K562 (cell line): ENCODE data around the gene ZNF521. TPM values are rescaled to one million over a fixed set of nuclear protein-coding genes. Genes with fewer than 3 reads are reported as not detected.

ENCODE experiments used
- ATAC-seq: fragments of 200-7000 bp; cut with Tn5 transposase; 3 replicates; pipeline ENCODE4 v1.9.1; 2020; ENCODE audit warnings: moderate library complexity
- BruUV-seq: library from RNA; stranded (reverse); fragments of 400-500 nt; replicated peaks from 2 replicates; lab custom pipeline; 2021; lab: Mats Ljungman, UMichigan
- CTCF ChIA-PET: fragments of 300-600 bp; formaldehyde crosslinking; extraction: SDS; loops from one replicate; lab custom pipeline; 2021; ENCODE audit warnings: low intra/inter-chr PET ratio; lab: Yijun Ruan, JAX
- POLR2A ChIA-PET: fragments of 300-600, 350-650 bp; sonication (Branson Sonifier 250); formaldehyde crosslinking; extraction: SDS; loops from one replicate; lab custom pipeline; 2021; ENCODE audit warnings: antibody characterized with exemption, inconsistent platforms; lab: Yijun Ruan, JAX
- DNase-seq, 4 experiments: peaks; one replicate each; pipeline versions ENCODE4 v3.0.0 to v3.0.0-alpha.2; 2011 to 2018; ENCODE audit warnings: low spot score in 3 of 4, mixed read lengths in 3 of 4; ENCODE audit errors: extremely low read depth in 1 of 4
- FAIRE-seq: peaks from 2 replicates; lab custom pipeline; 2011; peaks lifted over from hg19 to GRCh38; lab: Jason Lieb, UNC
- H2AFZ ChIP-seq: 2 replicates; pipeline ENCODE4 v1.6.0; 2011; ENCODE audit warnings: low read depth, low read length, control low read depth, inconsistent platforms
- H3K27ac ChIP-seq: fragments of 200-600 bp; 3 replicates; pipeline ENCODE4 v1.8.0; 2011; ENCODE audit warnings: low read depth, mild to moderate bottlenecking, control low read depth, inconsistent platforms, low read length, moderate library complexity, mixed read lengths; ENCODE audit errors: extremely low read depth
- H3K27me3 ChIP-seq, 2 experiments: fragments of 300-600 bp in 1 of 2; 2 replicates in 1 of 2; 3 replicates in 1 of 2; pipeline versions ENCODE4 v1.6.0 to v1.8.0; 2011; ENCODE audit warnings: inconsistent platforms in 2 of 2, low read length in 2 of 2, mild to moderate bottlenecking in 1 of 2, mixed read lengths in 1 of 2, moderate library complexity in 1 of 2; ENCODE audit not compliant: control insufficient read depth in 2 of 2, insufficient read depth in 2 of 2
- H3K36me3 ChIP-seq: fragments of 300-600 bp; 3 replicates; pipeline ENCODE4 v1.8.0; 2011; ENCODE audit warnings: mild to moderate bottlenecking, low read length, inconsistent platforms; ENCODE audit not compliant: control insufficient read depth, insufficient read depth
- H3K4me1 ChIP-seq, 2 experiments: fragments of 200-600 bp in 1 of 2; replicated peaks in 1 of 2; 2 replicates in 1 of 2; 3 replicates in 1 of 2; pipeline versions ENCODE4 v1.5.1 to v1.8.0; 2011; ENCODE audit warnings: inconsistent platforms in 2 of 2, low read length in 2 of 2, mild to moderate bottlenecking in 1 of 2, mixed read lengths in 1 of 2, moderate library complexity in 1 of 2; ENCODE audit not compliant: control insufficient read depth in 2 of 2, insufficient read depth in 2 of 2
- H3K4me2 ChIP-seq: 2 replicates; pipeline ENCODE4 v1.6.1; 2011; ENCODE audit warnings: low read length, control low read depth, inconsistent platforms, mixed read lengths; ENCODE audit not compliant: insufficient read depth
- H3K4me3 ChIP-seq: fragments of 200-600 bp; sonication (generic), shearing (Covaris generic); 2 replicates; pipeline ENCODE4 v1.5.1; 2016; ENCODE audit warnings: control low read depth, inconsistent platforms
- H3K79me2 ChIP-seq: fragments of 200-600 bp; 3 replicates; pipeline ENCODE4 v1.8.0; 2011; ENCODE audit warnings: low read length, inconsistent platforms; ENCODE audit not compliant: control insufficient read depth, insufficient read depth
- H3K9ac ChIP-seq, 2 experiments: 2 replicates each; pipeline versions ENCODE4 v1.6.0 to v1.6.1; 2011; ENCODE audit warnings: low read depth in 2 of 2, low read length in 2 of 2, control low read depth in 1 of 2, inconsistent platforms in 1 of 2, mild to moderate bottlenecking in 1 of 2, mixed read lengths in 1 of 2; ENCODE audit not compliant: insufficient read depth in 1 of 2
- H3K9me1 ChIP-seq: one replicate; pipeline ENCODE4 v1.6.0; 2011; ENCODE audit warnings: inconsistent platforms, mild to moderate bottlenecking, low read length, moderate library complexity; ENCODE audit not compliant: control insufficient read depth, insufficient read depth
- H3K9me3 ChIP-seq: replicated peaks from 2 replicates; pipeline ENCODE4 v1.5.1; 2011; ENCODE audit warnings: low read depth, low read length, inconsistent platforms; ENCODE audit not compliant: control insufficient read depth, insufficient read depth
- H4K20me1 ChIP-seq: replicated peaks from 2 replicates; pipeline ENCODE4 v1.6.1; 2011; ENCODE audit warnings: low read length, inconsistent platforms, mixed read lengths; ENCODE audit not compliant: control insufficient read depth, insufficient read depth
- ELK1 ChIP-seq: sonication (generic); formaldehyde crosslinking; IDR thresholded peaks from 2 replicates; pipeline ENCODE4 v1.8.1; 2022; ENCODE audit warnings: missing genetic modification reagents
- FUS ChIP-seq: fragments of 200-400 bp; formaldehyde crosslinking; optimal IDR thresholded peaks from 2 replicates; pipeline ENCODE3; 2017; ENCODE audit warnings: low read depth, low read length
- L3MBTL2 ChIP-seq: fragments of 450-650 bp; IDR thresholded peaks from 2 replicates; pipeline ENCODE4 v1.6.1; 2016; ENCODE audit warnings: mild to moderate bottlenecking, moderate library complexity
- PTRF ChIP-seq: fragments of 450-650 bp; IDR thresholded peaks from 2 replicates; pipeline ENCODE4 v1.6.1; 2016; ENCODE audit warnings: mild to moderate bottlenecking, missing genetic modification characterization, missing compliant biosample characterization
- WGBS: fragments of 100-300 bp; shearing (Covaris generic); methylation state at CpG from one replicate; pipeline ENCODE4 v1.1.6; 2016; ENCODE audit warnings: low coverage, mixed read lengths; ENCODE audit not compliant: insufficient coverage; ENCODE audit errors: missing lambda C conversion rate; 5-methylcytosine and 5-hydroxymethylcytosine counted together
- in situ Hi-C: fragments of 300-500 bp; cut with MboI; formaldehyde crosslinking; loops from 4 replicates; pipeline ENCODE4 v1.15.0; 2018; ENCODE audit warnings: inconsistent platforms, mixed read lengths
- intact Hi-C: fragments of 100-400 bp; cut with micrococcal nuclease; formaldehyde crosslinking; loops from 2 replicates; pipeline ENCODE4 v1.14.2; 2022
- polyA plus RNA-seq, 8 experiments: library from polyadenylated mRNA; depleted of rRNA in 4 of 8; stranded (reverse) in 5 of 8; unstranded in 3 of 8; fragments of >200 nt; fragmentation: Nextera tagmentation in 2 of 8; fragmentation: Illumina TruSeq in 1 of 8; extraction: Ambion mirVana in 2 of 8; extraction: Trizol in 1 of 8; gene quantifications; 2 replicates each; pipeline versions ENCODE4 v1.2.1 to v1.2.3, GENCODE V29; 2011 to 2014; ENCODE audit warnings: inconsistent platforms in 1 of 8, missing spikeins in 1 of 8
- total RNA-seq, 7 experiments: library from RNA; depleted of rRNA in 6 of 7; stranded (reverse); fragments of >200 nt in 6 of 7; fragmentation: Illumina TruSeq in 2 of 7; extraction: Trizol in 2 of 7; gene quantifications; 2 replicates each; pipeline versions ENCODE4 v1.2.1 to v1.2.3, GENCODE V29; 2011 to 2021; ENCODE audit warnings: low replicate concordance in 1 of 7
- TF ChIP-seq, protein P1 (sequence below), 3 experiments: IDR thresholded peaks in 2 of 3; conservative IDR thresholded peaks in 1 of 3; 2 replicates each; pipeline ENCODE4 v1.5.1; 2011 to 2012; ENCODE audit warnings: low read length in 3 of 3, mild to moderate bottlenecking in 3 of 3, control low read depth in 2 of 3, improper control_type of control experiment in 1 of 3, inconsistent platforms in 1 of 3, low read depth in 1 of 3, mixed read lengths in 1 of 3, moderate library complexity in 1 of 3; ENCODE audit not compliant: insufficient read depth in 2 of 3

ZNF521 gene
- total and polyA plus RNA-seq, 9 of the 15 experiments (the other 6 are each of a cell fraction or from before 2014, with no cell fraction given) = 1.2 to 5.8 (median 1.6) TPM

DNA sequence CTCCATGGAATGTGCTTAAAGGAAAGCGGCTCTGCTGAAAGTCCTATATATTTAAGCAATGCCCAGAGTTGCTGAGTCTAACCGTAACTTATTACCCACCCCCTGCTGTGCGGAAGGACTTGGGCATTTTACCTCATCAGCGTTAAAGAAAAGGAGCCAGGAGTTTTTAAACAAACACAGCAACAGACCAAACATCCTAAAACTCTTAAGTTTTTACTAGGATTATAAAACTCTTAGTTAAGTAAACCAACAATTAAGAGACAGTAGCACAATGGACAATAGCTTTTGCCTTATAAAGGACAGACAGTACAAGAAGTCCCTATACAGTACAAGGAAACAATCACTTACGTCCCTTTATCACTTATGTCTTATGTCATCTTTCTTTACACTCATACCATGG lies 90.2 kb downstream of the ZNF521 start (continued):
- TF ChIP-seq ELK1 (CRISPR knock-in tag) (no peak), FUS (no peak), L3MBTL2 (no peak)

GRCh38 chr18:25256439-25256838 lies 95.5 kb downstream of the ZNF521 start:
- peak; percentile 35; the same call in 1 of the 3 replicates for ATAC-seq
- Histone ChIP-seq H3K9me3 (no peaks in the 10 kb centered on the region), H3K4me1 (no peaks in the 10 kb centered on the region), H3K79me2 (no peaks in the 10 kb centered on the region), H3K27me3 (no peaks in the 10 kb centered on the region), H3K4me3 (no peak overlapping the region), H3K36me3 (no peaks in the 10 kb centered on the region), H3K4me2 (no peak overlapping the region), H4K20me1 (no peaks in the 10 kb centered on the region), H3K9me1 (no peaks in the 10 kb centered on the region), H3K9ac (no peak overlapping the region), H2AFZ (no peak overlapping the region), H3K27ac (no peak overlapping the region)
- in situ Hi-C loops = no loop called here
- WGBS = 4% methylated on average over 4 of the region's 4 CpGs
- FAIRE-seq = no peak
- no TSS peak for BruUV-seq
- DNase-seq = no peak
- intact Hi-C loops = no loop called here
- ChIA-PET POLR2A (interaction anchor here (0.6 kb wide), 1 partner anchor 8 kb away, joined by 3 read pairs; no protein-coding TSS in a partner anchor), CTCF (no interaction called here)
- TF ChIP-seq, protein P1, sequence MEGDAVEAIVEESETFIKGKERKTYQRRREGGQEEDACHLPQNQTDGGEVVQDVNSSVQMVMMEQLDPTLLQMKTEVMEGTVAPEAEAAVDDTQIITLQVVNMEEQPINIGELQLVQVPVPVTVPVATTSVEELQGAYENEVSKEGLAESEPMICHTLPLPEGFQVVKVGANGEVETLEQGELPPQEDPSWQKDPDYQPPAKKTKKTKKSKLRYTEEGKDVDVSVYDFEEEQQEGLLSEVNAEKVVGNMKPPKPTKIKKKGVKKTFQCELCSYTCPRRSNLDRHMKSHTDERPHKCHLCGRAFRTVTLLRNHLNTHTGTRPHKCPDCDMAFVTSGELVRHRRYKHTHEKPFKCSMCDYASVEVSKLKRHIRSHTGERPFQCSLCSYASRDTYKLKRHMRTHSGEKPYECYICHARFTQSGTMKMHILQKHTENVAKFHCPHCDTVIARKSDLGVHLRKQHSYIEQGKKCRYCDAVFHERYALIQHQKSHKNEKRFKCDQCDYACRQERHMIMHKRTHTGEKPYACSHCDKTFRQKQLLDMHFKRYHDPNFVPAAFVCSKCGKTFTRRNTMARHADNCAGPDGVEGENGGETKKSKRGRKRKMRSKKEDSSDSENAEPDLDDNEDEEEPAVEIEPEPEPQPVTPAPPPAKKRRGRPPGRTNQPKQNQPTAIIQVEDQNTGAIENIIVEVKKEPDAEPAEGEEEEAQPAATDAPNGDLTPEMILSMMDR (IDR thresholded peaks at IDR 0.05 in 2 of 3, conservative IDR thresholded peaks at IDR 0.05 in 1 of 3; ENCODE audit: insufficient read depth in 2 of 3, low read depth in 1 of 3, low read length in 3 of 3) = 0 out of 6 replicates have a peak, but pooled peaks of 1 of the 3 experiments have one; percentile 1
- TF ChIP-seq PTRF (tag) = no peak
